Muscle layer of duodenum (tissue), 2 donors: ENCODE measurements around the gene CPM.
"Not testable (repeated sequence)": the region's sequence is repeated elsewhere in the genome, so short reads cannot be mapped to it uniquely, and the experiment has no call there.

Experiments used
- H3K27ac ChIP-seq: one replicate; pipeline ENCODE4 v1.7.0; 2013; ENCODE audit warnings: mild to moderate bottlenecking, low read length
- H3K27me3 ChIP-seq: one replicate; pipeline ENCODE4 v1.7.0; 2013; ENCODE audit warnings: low read depth, mild to moderate bottlenecking, control low read depth, low read length
- H3K36me3 ChIP-seq, 2 donors: one replicate each; pipeline ENCODE4 v1.7.0; 2013; ENCODE audit warnings: low read length in 2 of 2, control low read depth in 1 of 2, mild to moderate bottlenecking in 1 of 2; ENCODE audit not compliant: insufficient read depth in 2 of 2, control insufficient read depth in 1 of 2
- H3K4me1 ChIP-seq, 2 donors: one replicate each; pipeline ENCODE4 v1.7.0; 2013; ENCODE audit warnings: low read length in 2 of 2, mild to moderate bottlenecking in 2 of 2, control low read depth in 1 of 2, moderate library complexity in 1 of 2; ENCODE audit not compliant: insufficient read depth in 2 of 2, control insufficient read depth in 1 of 2
- H3K4me3 ChIP-seq, 2 donors: one replicate each; pipeline ENCODE4 v1.7.0; 2013; ENCODE audit warnings: low read length in 2 of 2, low read depth in 1 of 2, mild to moderate bottlenecking in 1 of 2
- H3K9me3 ChIP-seq, 2 donors: one replicate each; pipeline ENCODE4 v1.7.0; 2013; ENCODE audit warnings: low read length in 2 of 2, control low read depth in 1 of 2, mild to moderate bottlenecking in 1 of 2; ENCODE audit not compliant: control insufficient read depth in 1 of 2
- donor health status: healthy.

Gene CPM

GRCh38 chr12:68819481-68819880 lies 113.5 kb downstream of the CPM start:
- peaks cover 39 to 50% of the 10 kb centered on the region in 2 donors for H3K36me3 ChIP-seq
- H3K27ac ChIP-seq, H3K9me3 ChIP-seq: not testable (repeated sequence)

GRCh38 chr12:68815928-68816800 lies 116.8 kb downstream of the CPM start:
- Histone ChIP-seq H3K4me1 (peaks cover 10 to 25% of the 10 kb centered on the region in 2 donors), H3K27me3 (no peaks in the 10 kb centered on the region), H3K36me3 (peaks cover 30 to 38% of the 10 kb centered on the region in 2 donors), H3K4me3 (no peak overlapping the region), H3K27ac (no peak overlapping the region), H3K9me3 (no peaks in the 10 kb centered on the region)

More at GRCh38 chr12:68819481-68819880, 113.5 kb downstream of the CPM start:
- H3K27me3 ChIP-seq, H3K4me3 ChIP-seq: not testable (repeated sequence)
- H3K4me1 ChIP-seq: peaks cover 0 to 15% of the 10 kb centered on the region in 2 donors

GRCh38 chr12:68815232-68815927 lies 117.6 kb downstream of the CPM start:
- no peak overlapping the region for H3K27ac ChIP-seq
- H3K4me3 ChIP-seq: no peak overlapping the region
- H3K36me3 ChIP-seq: peaks cover 28 to 32% of the 10 kb centered on the region in 2 donors
- H3K9me3 ChIP-seq: no peaks in the 10 kb centered on the region
- H3K4me1 ChIP-seq: peaks cover 10 to 25% of the 10 kb centered on the region in 2 donors
- no peaks in the 10 kb centered on the region for H3K27me3 ChIP-seq

GRCh38 chr12:68814490-68815231 lies 118.3 kb downstream of the CPM start:
- H3K36me3 ChIP-seq: peaks cover 26 to 27% of the 10 kb centered on the region in 2 donors
- H3K27me3 ChIP-seq: no peaks in the 10 kb centered on the region
- no peaks in the 10 kb centered on the region for H3K9me3 ChIP-seq
- peaks cover 10 to 25% of the 10 kb centered on the region in 2 donors for H3K4me1 ChIP-seq
- H3K27ac ChIP-seq: no peak overlapping the region
- no peak overlapping the region for H3K4me3 ChIP-seq

GRCh38 chr12:68813242-68813593 lies 119.8 kb downstream of the CPM start:
- peak overlapping the region in 1 of 2 donors; percentile 23 for H3K4me3 ChIP-seq

GRCh38 chr12:68812553-68813241 lies 120.3 kb downstream of the CPM start:
- peaks cover 17 to 22% of the 10 kb centered on the region in 2 donors for H3K36me3 ChIP-seq
- H3K27me3 ChIP-seq: no peaks in the 10 kb centered on the region
- H3K4me1 ChIP-seq: peaks cover 10 to 30% of the 10 kb centered on the region in 2 donors
- H3K27ac ChIP-seq: peak overlapping the region; percentile 35
- no peaks in the 10 kb centered on the region for H3K9me3 ChIP-seq
- H3K4me3 ChIP-seq: peak overlapping the region in 1 of 2 donors; percentile 23

More at GRCh38 chr12:68813242-68813593, 119.8 kb downstream of the CPM start:
- Histone ChIP-seq H3K27ac (peak overlapping the region; percentile 35), H3K36me3 (peaks cover 17 to 25% of the 10 kb centered on the region in 2 donors), H3K27me3 (no peaks in the 10 kb centered on the region), H3K4me1 (peaks cover 10 to 30% of the 10 kb centered on the region in 2 donors), H3K9me3 (no peaks in the 10 kb centered on the region)

- not testable (repeated sequence) for H3K4me3 ChIP-seq, H3K27ac ChIP-seq, H3K27me3 ChIP-seq, H3K9me3 ChIP-seq
- Histone ChIP-seq H3K36me3 (peaks cover 15 to 17% of the 10 kb centered on the region in 2 donors), H3K4me1 (peaks cover 10 to 30% of the 10 kb centered on the region in 2 donors)
Observed at GRCh38 chr12:68811573-68811972, 121.4 kb downstream of the CPM start.

GRCh38 chr12:68810027-68810389 lies 123.0 kb downstream of the CPM start:
- peaks cover 10 to 24% of the 10 kb centered on the region in 2 donors for H3K4me1 ChIP-seq
- not testable (repeated sequence) for H3K27me3 ChIP-seq, H3K9me3 ChIP-seq, H3K27ac ChIP-seq
- H3K36me3 ChIP-seq: peaks cover 15 to 17% of the 10 kb centered on the region in 2 donors
- peak overlapping the region; percentile 86 to 96 for H3K4me3 ChIP-seq

- peak overlapping the region; percentile 99 for H3K27ac ChIP-seq
Observed at GRCh38 chr12:68809190-68810026, 123.6 kb downstream of the CPM start.

More at GRCh38 chr12:68809190-68810026, 123.6 kb downstream of the CPM start:
- Histone ChIP-seq H3K27me3 (no peaks in the 10 kb centered on the region), H3K36me3 (peaks cover 13% of the 10 kb centered on the region in 2 donors), H3K4me1 (peaks cover 10 to 18% of the 10 kb centered on the region in 2 donors), H3K9me3 (no peaks in the 10 kb centered on the region), H3K4me3 (peak overlapping the region; percentile 86 to 96)
